HCT116 (cell line): ENCODE results near the gene RBM38. TPM values are rescaled to one million over a fixed set of nuclear protein-coding genes. Genes with fewer than 3 reads are reported as not detected.

Source experiments
- ATAC-seq: fragments of 200-7000 bp; cut with Tn5 transposase; 2 replicates; pipeline ENCODE4 v1.9.1; 2020; ENCODE audit warnings: mild to moderate bottlenecking, moderate library complexity
- BruUV-seq: library from RNA; stranded (reverse); fragments of 400-500 nt; replicated peaks from 2 replicates; lab custom pipeline; 2021; lab: Mats Ljungman, UMichigan
- CTCF ChIA-PET: fragments of 300-600 bp; sonication (Branson Sonifier 250); formaldehyde crosslinking; loops from one replicate; lab custom pipeline; 2021; ENCODE audit warnings: antibody characterized with exemption; lab: Charles Lee
- POLR2A ChIA-PET: fragments of 300-600, 350-600 bp; sonication (Branson Sonifier 250); formaldehyde crosslinking; loops from one replicate; lab custom pipeline; 2021; ENCODE audit warnings: antibody characterized with exemption; lab: Charles Lee
- RAD21 ChIA-PET, 2 experiments: fragments of 300-600 bp; sonication (Branson Sonifier 250); formaldehyde crosslinking; loops; one replicate each; lab custom pipeline; 2023; ENCODE audit warnings: low total read pairs in 2 of 2; ENCODE audit not compliant: uncharacterized antibody in 2 of 2, unreplicated experiment in 2 of 2, low non-redundant PET in 1 of 2; lab: Charles Lee
- DNase-seq: peaks from one replicate; pipeline ENCODE4 v3.0.0-alpha.2; 2010; ENCODE audit warnings: low read depth, low spot score
- H2AFZ ChIP-seq: fragments of 200-600 bp; shearing (Covaris generic), sonication (generic); 2 replicates; pipeline ENCODE4 v1.6.1; 2017; ENCODE audit warnings: low read depth, mixed run types, mixed read lengths, antibody characterized with exemption, low read length; ENCODE audit not compliant: poor library complexity, severe bottlenecking
- H3K27ac ChIP-seq: 2 replicates; pipeline ENCODE4 v1.5.1; 2012; ENCODE audit warnings: low read depth, low read length
- H3K27me3 ChIP-seq: fragments of 200-600 bp; sonication (generic); 2 replicates; pipeline ENCODE4 v1.6.1; 2016; ENCODE audit warnings: mixed run types, low read length, mixed read lengths; ENCODE audit not compliant: insufficient read depth
- H3K36me3 ChIP-seq, 2 experiments: fragments of 200-500 bp in 1 of 2; fragments of 200-600 bp in 1 of 2; sonication (Bioruptor generic) in 1 of 2; sonication (generic) in 1 of 2; 2 replicates each; pipeline versions ENCODE4 v1.5.1 to v1.6.1; 2014 to 2016; ENCODE audit warnings: low read length in 2 of 2, inconsistent platforms in 1 of 2, mixed read lengths in 1 of 2, mixed run types in 1 of 2; ENCODE audit not compliant: insufficient read depth in 2 of 2, control insufficient read depth in 1 of 2
- H3K4me1 ChIP-seq, 2 experiments: fragments of 200-600 bp in 1 of 2; sonication (generic) in 1 of 2; 2 replicates each; pipeline versions ENCODE4 v1.5.1 to v1.6.1; 2012 to 2017; ENCODE audit warnings: low read length in 2 of 2, inconsistent platforms in 1 of 2, mild to moderate bottlenecking in 1 of 2, mixed read lengths in 1 of 2, mixed run types in 1 of 2, moderate library complexity in 1 of 2; ENCODE audit not compliant: insufficient read depth in 2 of 2, control insufficient read depth in 1 of 2
- H3K4me2 ChIP-seq: fragments of 200-600 bp; sonication (generic); 2 replicates; pipeline ENCODE4 v1.6.1; 2017; ENCODE audit warnings: mixed run types, low read length, mixed read lengths
- H3K4me3 ChIP-seq, 2 experiments: fragments of 200-600 bp in 1 of 2; sonication (generic) in 1 of 2; replicated peaks in 1 of 2; 2 replicates each; pipeline ENCODE4 v1.5.1; 2011 to 2016; ENCODE audit warnings: low read length in 2 of 2, control low read depth in 1 of 2, low read depth in 1 of 2, mild to moderate bottlenecking in 1 of 2, mixed read lengths in 1 of 2, mixed run types in 1 of 2
- H3K79me2 ChIP-seq: fragments of 200-600 bp; sonication (generic); 2 replicates; pipeline ENCODE4 v1.6.1; 2017; ENCODE audit warnings: mild to moderate bottlenecking, mixed run types, low read length, moderate library complexity, mixed read lengths; ENCODE audit not compliant: insufficient read depth
- H3K9ac ChIP-seq: fragments of 200-600 bp; sonication (generic); 2 replicates; pipeline ENCODE4 v1.6.1; 2016; ENCODE audit warnings: low read length, mixed read lengths
- H3K9me2 ChIP-seq: fragments of 200-600 bp; sonication (generic), shearing (Covaris generic); 2 replicates; pipeline ENCODE4 v1.6.1; 2017; ENCODE audit warnings: mixed run types, mild to moderate bottlenecking, moderate library complexity; ENCODE audit not compliant: insufficient read depth
- H3K9me3 ChIP-seq, 2 experiments: fragments of 200-500 bp in 1 of 2; fragments of 200-600 bp in 1 of 2; sonication (Bioruptor generic) in 1 of 2; sonication (generic) in 1 of 2; 2 replicates each; pipeline ENCODE4 v1.6.1; 2014 to 2017; ENCODE audit warnings: low read length in 2 of 2, mixed read lengths in 2 of 2, inconsistent platforms in 1 of 2, low read depth in 1 of 2, mild to moderate bottlenecking in 1 of 2, mixed run types in 1 of 2, moderate library complexity in 1 of 2; ENCODE audit not compliant: control insufficient read depth in 1 of 2, insufficient read depth in 1 of 2
- H4K20me1 ChIP-seq: fragments of 200-600 bp; sonication (generic), shearing (Covaris generic); 2 replicates; pipeline ENCODE4 v1.6.1; 2017; ENCODE audit warnings: mixed run types, mild to moderate bottlenecking, moderate library complexity; ENCODE audit not compliant: insufficient read depth
- EGR1 ChIP-seq: IDR thresholded peaks from 2 replicates; pipeline ENCODE4 v1.6.1; 2012; ENCODE audit warnings: low read depth
- ELF1 ChIP-seq: IDR thresholded peaks from 2 replicates; pipeline ENCODE4 v1.6.1; 2012; ENCODE audit warnings: low read depth, borderline replicate concordance
- EZH2phosphoT487 ChIP-seq: fragments of 200-600 bp; IDR thresholded peaks from 2 replicates; pipeline ENCODE4 v1.6.1; 2018; ENCODE audit warnings: antibody characterized with exemption, borderline replicate concordance
- FOSL1 ChIP-seq: IDR thresholded peaks from 2 replicates; pipeline ENCODE4 v1.6.1; 2012; ENCODE audit warnings: low read depth
- POLR2AphosphoS5 ChIP-seq: IDR thresholded peaks from 2 replicates; pipeline ENCODE4 v1.6.1; 2011; ENCODE audit warnings: mild to moderate bottlenecking, low read depth, low read length, moderate library complexity
- SIN3A ChIP-seq: IDR thresholded peaks from 2 replicates; pipeline ENCODE4 v1.6.1; 2012; ENCODE audit warnings: low read depth
- SRF ChIP-seq: IDR thresholded peaks from 2 replicates; pipeline ENCODE4 v1.6.1; 2012; ENCODE audit warnings: low read depth
- intact Hi-C: fragments of 100-400 bp; cut with micrococcal nuclease; formaldehyde crosslinking; loops from 2 replicates; pipeline ENCODE4 v1.10.0; 2022
- total RNA-seq: library from RNA; stranded (reverse); gene quantifications from one replicate; pipeline ENCODE4 v1.2.1, GENCODE V29; 2021; ENCODE audit not compliant: unreplicated experiment
- TF ChIP-seq, protein P1 (sequence below), 3 experiments: fragments of 200-600 bp in 1 of 3; sonication (generic) in 1 of 3; IDR thresholded peaks in 2 of 3; conservative IDR thresholded peaks in 1 of 3; 2 replicates each; pipeline ENCODE4 v1.5.1; 2012 to 2017; ENCODE audit warnings: low read depth in 2 of 3, low read length in 2 of 3, antibody characterized with exemption in 1 of 3, borderline replicate concordance in 1 of 3, control low read depth in 1 of 3, mild to moderate bottlenecking in 1 of 3, mixed read lengths in 1 of 3, mixed run types in 1 of 3, moderate library complexity in 1 of 3; ENCODE audit not compliant: insufficient read depth in 1 of 3

RBM38 gene
- total RNA-seq, 1 experiment from 2014 or later, result 36.2 TPM

DNA sequence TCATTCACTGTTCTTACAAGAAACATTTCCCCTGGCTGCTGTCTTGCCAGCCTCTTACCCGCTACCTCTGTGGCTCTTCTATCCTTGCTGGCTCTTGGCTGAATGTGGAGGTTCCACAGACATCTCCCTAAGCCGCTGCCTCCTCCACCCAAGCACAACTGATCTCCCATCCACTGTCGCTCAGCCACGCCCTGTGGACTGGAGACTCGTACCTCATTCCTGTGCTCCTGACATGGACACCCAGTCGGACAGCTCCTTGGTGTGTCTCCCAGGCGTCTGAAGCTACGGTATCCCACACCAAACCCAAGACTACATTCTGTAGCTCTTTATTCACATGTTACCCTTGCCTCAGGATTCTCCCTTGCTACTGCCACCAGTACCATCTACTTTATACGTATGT lies 20.9 kb upstream of the RBM38 start:
- Histone ChIP-seq H3K4me2 (no peak overlapping the region), H3K9ac (no peak overlapping the region), H3K4me3 (no peak overlapping the region), H3K27me3 (no peaks in the 10 kb centered on the region), H3K9me2 (no peaks in the 10 kb centered on the region), H3K4me1 (no peaks in the 10 kb centered on the region), H3K27ac (no peak overlapping the region), H3K79me2 (peaks cover 7% of the 10 kb centered on the region; the same call in 1 of the 2 replicates), H3K9me3 (no peaks in the 10 kb centered on the region), H4K20me1 (no peaks in the 10 kb centered on the region; the same call in 1 of the 2 replicates), H2AFZ (no peak overlapping the region), H3K36me3 (peaks cover 76 to 89% of the 10 kb centered on the region in 2 experiments)
- DNase-seq (no peak), ATAC-seq (no peak)
- BruUV-seq, result no TSS peak
- TF ChIP-seq EGR1, result no peak
- no peak for TF ChIP-seq SIN3A
- TF ChIP-seq EZH2phosphoT487, result no peak
- TF ChIP-seq FOSL1, result no peak
- no peak for TF ChIP-seq POLR2AphosphoS5
- TF ChIP-seq, protein P1, sequence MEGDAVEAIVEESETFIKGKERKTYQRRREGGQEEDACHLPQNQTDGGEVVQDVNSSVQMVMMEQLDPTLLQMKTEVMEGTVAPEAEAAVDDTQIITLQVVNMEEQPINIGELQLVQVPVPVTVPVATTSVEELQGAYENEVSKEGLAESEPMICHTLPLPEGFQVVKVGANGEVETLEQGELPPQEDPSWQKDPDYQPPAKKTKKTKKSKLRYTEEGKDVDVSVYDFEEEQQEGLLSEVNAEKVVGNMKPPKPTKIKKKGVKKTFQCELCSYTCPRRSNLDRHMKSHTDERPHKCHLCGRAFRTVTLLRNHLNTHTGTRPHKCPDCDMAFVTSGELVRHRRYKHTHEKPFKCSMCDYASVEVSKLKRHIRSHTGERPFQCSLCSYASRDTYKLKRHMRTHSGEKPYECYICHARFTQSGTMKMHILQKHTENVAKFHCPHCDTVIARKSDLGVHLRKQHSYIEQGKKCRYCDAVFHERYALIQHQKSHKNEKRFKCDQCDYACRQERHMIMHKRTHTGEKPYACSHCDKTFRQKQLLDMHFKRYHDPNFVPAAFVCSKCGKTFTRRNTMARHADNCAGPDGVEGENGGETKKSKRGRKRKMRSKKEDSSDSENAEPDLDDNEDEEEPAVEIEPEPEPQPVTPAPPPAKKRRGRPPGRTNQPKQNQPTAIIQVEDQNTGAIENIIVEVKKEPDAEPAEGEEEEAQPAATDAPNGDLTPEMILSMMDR (IDR thresholded peaks at IDR 0.05 in 2 of 3, conservative IDR thresholded peaks at IDR 0.05 in 1 of 3; ENCODE audit: borderline replicate concordance in 1 of 3, insufficient read depth in 1 of 3, low read depth in 2 of 3, low read length in 2 of 3), result no peak
- TF ChIP-seq ELF1, result no peak
- TF ChIP-seq SRF, result no peak
- ChIA-PET CTCF (no interaction called here), RAD21 (no interaction called here), POLR2A (no interaction called here)
- intact Hi-C loops, result no loop called here

DNA sequence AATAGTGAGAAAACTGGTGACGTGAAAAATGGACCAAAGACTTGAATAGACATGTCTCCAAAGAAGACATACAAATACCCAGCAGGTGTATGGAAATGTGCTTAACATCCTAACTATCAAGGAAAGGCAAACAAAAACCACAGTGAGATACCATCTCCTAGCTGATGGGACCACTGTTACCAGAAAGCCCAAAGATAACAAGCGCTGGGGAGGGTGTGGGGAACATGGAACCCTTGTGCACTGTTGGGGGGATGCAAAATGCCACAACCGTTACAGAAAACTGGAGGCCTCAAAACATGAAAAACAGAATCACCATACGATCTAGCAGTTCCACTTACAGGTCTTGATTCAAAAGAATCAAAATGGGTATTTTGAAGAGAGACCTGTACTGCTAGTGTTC lies 19.8 kb upstream of the RBM38 start:
- TF ChIP-seq SRF, result no peak
- TF ChIP-seq, all 23 proteins: peak for 0
- no peak overlapping the region for H3K4me3 ChIP-seq
- DNase-seq (no peak), ATAC-seq (no peak)
- ChIA-PET CTCF (no interaction called here), POLR2A (no interaction called here), RAD21 (no interaction called here)
- no peak overlapping the region for H2AFZ ChIP-seq
- H3K4me1 ChIP-seq, result no peaks in the 10 kb centered on the region
- no peak overlapping the region for H3K4me2 ChIP-seq
- H3K9me3 ChIP-seq, result no peaks in the 10 kb centered on the region
- H3K9ac ChIP-seq, result no peak overlapping the region
- H3K9me2 ChIP-seq, result no peaks in the 10 kb centered on the region
- TSS peak; percentile 7 for BruUV-seq
- peaks cover 7% of the 10 kb centered on the region; the same call in 1 of the 2 replicates for H3K79me2 ChIP-seq
- H3K27ac ChIP-seq, result no peak overlapping the region
- intact Hi-C loops, result no loop called here
- H3K27me3 ChIP-seq, result no peaks in the 10 kb centered on the region
- no peaks in the 10 kb centered on the region for H4K20me1 ChIP-seq
- H3K36me3 ChIP-seq, result peaks cover 74 to 83% of the 10 kb centered on the region in 2 experiments
